HepG2 (cell line): Measurements from ENCODE around the gene DDX54.

Experiments used
- ATF2 ChIP-seq: sonication (generic); formaldehyde crosslinking; IDR thresholded peaks from 2 replicates; pipeline ENCODE4 v1.4.0; 2020; ENCODE audit warnings: missing genetic modification reagents
- FOXM1 ChIP-seq: sonication (generic); formaldehyde crosslinking; IDR thresholded peaks from 2 replicates; pipeline ENCODE4 v1.5.0; 2020; ENCODE audit warnings: missing genetic modification reagents
- MTF1 ChIP-seq: sonication (generic); formaldehyde crosslinking; IDR thresholded peaks from 2 replicates; pipeline ENCODE4 v1.5.0; 2020; ENCODE audit warnings: missing genetic modification reagents
- NBN ChIP-seq: fragments of 450-650 bp; conservative IDR thresholded peaks from 2 replicates; pipeline ENCODE4 v1.6.1; 2017
- NFYB ChIP-seq: sonication (generic); formaldehyde crosslinking; IDR thresholded peaks from 2 replicates; pipeline ENCODE4 v1.4.0; 2020; ENCODE audit warnings: missing genetic modification reagents
- NPAS2 ChIP-seq: sonication (generic); formaldehyde crosslinking; IDR thresholded peaks from 2 replicates; pipeline ENCODE4 v1.8.0; 2022; ENCODE audit warnings: mild to moderate bottlenecking, missing genetic modification reagents, borderline replicate concordance
- POLR2A ChIP-seq, 2 experiments: IDR thresholded peaks; 2 replicates each; pipeline ENCODE4 v1.6.1; 2011; ENCODE audit warnings: low read depth in 2 of 2, low read length in 2 of 2, mild to moderate bottlenecking in 1 of 2, moderate library complexity in 1 of 2; ENCODE audit not compliant: insufficient read depth in 1 of 2
- RBM39 ChIP-seq: fragments of 200-400 bp; formaldehyde crosslinking; IDR thresholded peaks from one replicate; pipeline ENCODE4 v1.6.1; 2018; ENCODE audit warnings: antibody characterized with exemption, mild to moderate bottlenecking, low read depth, low read length; ENCODE audit not compliant: poor library complexity, severe bottlenecking
- REST ChIP-seq, 2 experiments: IDR thresholded peaks; 2 replicates each; pipeline ENCODE4 v1.6.1; 2011 to 2012; ENCODE audit warnings: low read length in 2 of 2, borderline replicate concordance in 1 of 2, low read depth in 1 of 2, mild to moderate bottlenecking in 1 of 2, moderate library complexity in 1 of 2
- RORA ChIP-seq: sonication (generic); formaldehyde crosslinking; IDR thresholded peaks from 2 replicates; pipeline ENCODE4 v1.5.0; 2020; ENCODE audit warnings: mild to moderate bottlenecking, missing genetic modification reagents, moderate library complexity
- ZBTB1 ChIP-seq: sonication (generic); formaldehyde crosslinking; IDR thresholded peaks from 2 replicates; pipeline ENCODE4 v1.4.0; 2020; ENCODE audit warnings: missing genetic modification reagents, borderline replicate concordance

DNA sequence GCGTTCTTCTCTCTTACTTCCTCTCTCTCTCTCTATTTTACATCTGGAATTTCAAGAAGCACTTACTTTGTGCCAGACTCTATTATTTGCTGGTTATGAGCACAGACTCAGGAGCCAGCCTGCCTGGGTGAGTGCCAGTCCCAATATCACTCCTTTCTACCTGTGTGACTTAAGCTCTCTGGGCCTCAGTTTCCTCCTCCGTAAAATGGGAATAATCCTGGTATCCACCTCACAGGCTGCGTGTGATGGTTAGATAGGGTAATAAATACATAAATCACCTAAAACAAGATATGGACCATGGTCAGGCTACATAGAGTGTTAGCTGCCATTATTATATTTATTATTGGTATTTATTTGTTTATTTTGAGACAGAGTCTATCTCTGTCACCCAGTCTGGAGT lies 74.0 kb downstream of the DDX54 start:
- TF ChIP-seq RBM39 (no peak), NFYB (CRISPR knock-in tag) (no peak), ZBTB1 (CRISPR knock-in tag) (no peak), FOXM1 (CRISPR knock-in tag) (no peak), POLR2A (IDR thresholded peaks at IDR 0.05; ENCODE audit: insufficient read depth in 1 of 2, low read depth in 2 of 2, low read length in 2 of 2) (no peak), NPAS2 (CRISPR knock-in tag) (no peak), REST (IDR thresholded peaks at IDR 0.05; ENCODE audit: borderline replicate concordance in 1 of 2, low read depth in 1 of 2, low read length in 2 of 2) (no peak), NBN (no peak), RORA (CRISPR knock-in tag) (no peak), ATF2 (CRISPR knock-in tag) (no peak), MTF1 (CRISPR knock-in tag) (no peak)
